Skeletal muscle tissue (tissue), 4 donors: ENCODE measurements around the gene CAMK2N2. TPM values are rescaled to one million over a fixed set of nuclear protein-coding genes. Genes with fewer than 3 reads are reported as not detected.

Experiments
- H3K27ac ChIP-seq: one replicate; pipeline ENCODE4 v1.7.0; 2013; ENCODE audit warnings: mild to moderate bottlenecking, low read depth, low read length, inconsistent platforms
- H3K27me3 ChIP-seq, 3 donors: one replicate each; pipeline ENCODE4 v1.7.0; 2013; ENCODE audit warnings: low read length in 3 of 3; ENCODE audit not compliant: control insufficient read depth in 3 of 3, insufficient read depth in 3 of 3
- H3K36me3 ChIP-seq, 3 donors: one replicate each; pipeline ENCODE4 v1.7.0; 2013; ENCODE audit warnings: low read length in 3 of 3; ENCODE audit not compliant: control insufficient read depth in 3 of 3, insufficient read depth in 3 of 3
- H3K4me1 ChIP-seq, 3 donors: one replicate each; pipeline ENCODE4 v1.7.0; 2013; ENCODE audit warnings: low read length in 3 of 3, mild to moderate bottlenecking in 3 of 3; ENCODE audit not compliant: control insufficient read depth in 3 of 3, insufficient read depth in 3 of 3
- H3K4me3 ChIP-seq, 3 donors: one replicate each; pipeline ENCODE4 v1.7.0; 2013; ENCODE audit warnings: low read length in 3 of 3
- H3K9ac ChIP-seq, 3 donors: one replicate each; pipeline ENCODE4 v1.7.0; 2013; ENCODE audit warnings: low read length in 3 of 3, mild to moderate bottlenecking in 3 of 3, moderate library complexity in 2 of 3, low read depth in 1 of 3
- H3K9me3 ChIP-seq, 3 donors: one replicate each; pipeline ENCODE4 v1.7.0; 2013; ENCODE audit warnings: low read length in 3 of 3; ENCODE audit not compliant: control insufficient read depth in 3 of 3
- total RNA-seq: library from RNA; depleted of rRNA; stranded (reverse); fragments of >200 nt; gene quantifications from one replicate; pipeline ENCODE4 v1.2.3, GENCODE V29; 2014
- donor health status: Osteomylitis.

The CAMK2N2 gene
- total RNA-seq, 1 donor from 2014 or later, result not detected

DNA sequence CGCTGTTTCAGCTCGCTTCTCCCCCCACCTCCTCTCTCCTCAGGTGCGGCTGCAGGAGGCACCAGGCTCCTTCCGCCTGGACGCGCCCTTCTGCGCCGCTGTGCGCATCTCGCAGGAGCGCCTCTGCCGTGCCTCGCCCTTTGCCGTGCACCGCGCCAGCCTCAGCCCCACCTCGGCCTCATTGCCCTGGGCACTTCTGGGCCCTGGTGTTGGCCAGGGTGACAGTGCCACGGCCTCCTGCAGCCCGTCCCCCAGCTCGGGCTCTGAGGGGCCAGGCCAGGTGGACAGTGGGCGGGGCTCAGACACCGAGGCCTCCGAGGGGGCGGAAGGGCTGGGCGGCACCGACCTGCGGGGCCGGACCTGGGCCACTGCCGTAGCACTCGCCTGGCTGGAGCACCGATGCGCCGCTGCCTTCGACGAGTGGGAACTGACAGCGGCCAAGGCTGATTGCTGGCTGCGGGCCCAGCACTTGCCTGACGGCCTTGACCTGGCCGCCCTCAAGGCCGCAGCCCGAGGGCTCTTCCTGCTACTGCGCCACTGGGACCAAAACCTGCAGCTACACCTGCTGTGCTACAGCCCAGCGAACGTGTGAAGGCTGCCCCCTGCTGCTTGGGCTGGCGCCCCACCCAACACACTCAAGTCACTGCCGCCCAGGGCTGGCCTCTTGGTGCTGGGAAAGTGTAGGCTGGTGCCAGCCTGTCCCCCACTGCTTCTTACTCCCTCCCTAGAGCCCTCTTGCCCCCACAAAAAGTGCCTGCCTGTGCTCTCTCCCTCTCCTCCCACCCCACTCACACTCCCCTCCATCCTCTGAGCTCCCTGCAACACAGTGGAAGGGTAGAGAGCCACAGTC is 19.7 kb downstream of the CAMK2N2 start:
- Histone ChIP-seq H3K4me1 (peaks cover 0 to 5% (median 0%) of the 10 kb centered on the region in 3 donors), H3K27ac (no peak overlapping the region), H3K4me3 (no peak overlapping the region), H3K36me3 (peaks cover 35 to 39% (median 39%) of the 10 kb centered on the region in 3 donors), H3K9me3 (no peaks in the 10 kb centered on the region), H3K27me3 (peaks cover 4 to 18% (median 7%) of the 10 kb centered on the region in 3 donors), H3K9ac (no peak overlapping the region)

DNA sequence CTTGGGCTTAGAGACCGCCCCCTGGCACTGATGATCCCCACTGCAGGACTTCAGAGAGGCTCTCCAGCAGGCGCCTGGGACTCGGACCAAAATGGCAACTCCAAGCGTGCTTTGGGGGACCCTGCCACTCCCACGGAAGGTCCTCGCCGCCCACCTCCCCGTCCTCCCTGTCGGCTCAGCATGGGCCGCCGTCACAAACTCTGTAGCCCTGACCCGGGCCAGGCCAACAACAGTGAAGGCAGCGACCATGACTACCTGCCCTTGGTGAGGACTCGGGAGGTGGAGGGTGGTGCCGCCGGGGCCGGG is 20.3 kb downstream of the CAMK2N2 start:
- no peak overlapping the region for H3K27ac ChIP-seq
- H3K4me1 ChIP-seq, result peaks cover 0 to 5% (median 0%) of the 10 kb centered on the region in 3 donors
- peaks cover 5 to 24% (median 7%) of the 10 kb centered on the region in 3 donors for H3K27me3 ChIP-seq
- no peak overlapping the region for H3K4me3 ChIP-seq
- peaks cover 35 to 39% (median 39%) of the 10 kb centered on the region in 3 donors for H3K36me3 ChIP-seq
- no peak overlapping the region for H3K9ac ChIP-seq
- no peaks in the 10 kb centered on the region for H3K9me3 ChIP-seq

DNA sequence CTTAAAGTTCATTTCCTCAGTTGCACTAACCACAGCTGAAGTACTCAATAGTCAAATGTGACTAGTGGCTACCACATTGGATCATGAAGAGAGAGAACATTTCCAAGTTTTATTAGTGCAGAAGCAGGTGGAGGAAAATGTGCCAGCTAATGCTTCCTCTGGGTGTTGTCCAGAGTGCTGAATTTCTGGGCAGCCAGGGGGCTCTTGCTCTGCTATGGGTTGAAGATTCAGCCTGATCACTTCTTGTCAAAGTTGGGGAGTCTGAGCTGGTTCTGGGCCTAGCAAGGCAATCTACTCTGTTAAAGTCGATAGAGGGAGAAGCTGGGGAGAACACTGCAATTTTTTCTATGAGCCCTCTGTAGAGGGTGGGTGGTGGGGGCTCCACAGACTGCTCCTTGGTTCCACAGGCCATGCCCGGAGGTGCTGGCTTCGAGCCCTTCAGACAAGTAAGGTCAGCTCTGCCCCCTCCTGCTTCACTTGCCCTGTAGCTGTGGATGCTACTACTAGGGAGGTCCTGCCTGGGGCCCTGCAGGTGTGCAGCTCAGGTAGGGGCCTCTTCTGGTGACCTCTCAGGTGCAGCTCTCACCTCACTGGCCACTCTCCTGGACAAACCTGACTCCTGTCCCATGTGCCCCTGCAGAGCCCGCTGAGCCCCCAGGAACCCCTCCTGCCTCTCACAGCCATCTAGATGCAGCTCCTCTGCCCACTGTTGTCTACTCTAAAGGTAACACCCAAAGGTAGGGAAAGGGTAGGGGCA is 20.8 kb downstream of the CAMK2N2 start:
- H3K27ac ChIP-seq, result no peak overlapping the region
- H3K9me3 ChIP-seq, result no peaks in the 10 kb centered on the region
- H3K4me3 ChIP-seq, result no peak overlapping the region
- H3K36me3 ChIP-seq, result peaks cover 34 to 38% (median 36%) of the 10 kb centered on the region in 3 donors
- H3K9ac ChIP-seq, result no peak overlapping the region
- peaks cover 0 to 5% (median 0%) of the 10 kb centered on the region in 3 donors for H3K4me1 ChIP-seq
- H3K27me3 ChIP-seq, result peaks cover 5 to 24% (median 7%) of the 10 kb centered on the region in 3 donors

DNA sequence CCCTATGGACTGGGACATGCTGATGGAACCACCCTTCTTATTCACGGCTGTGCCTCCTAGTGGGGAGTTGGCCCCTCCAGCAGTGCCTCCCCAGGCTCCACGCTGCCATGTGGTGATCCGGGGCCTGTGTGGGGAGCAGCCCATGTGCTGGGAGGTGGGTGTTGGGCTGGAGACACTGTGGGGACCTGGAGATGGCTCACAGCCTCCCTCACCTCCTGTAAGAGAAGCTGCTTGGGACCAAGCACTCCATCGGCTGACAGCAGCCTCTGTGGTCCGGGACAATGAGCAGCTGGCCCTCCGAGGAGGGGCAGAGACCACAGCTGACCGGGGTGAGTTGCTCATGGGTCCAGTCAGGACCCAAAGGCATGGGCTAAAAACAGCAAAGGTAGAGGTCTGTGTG is 21.6 kb downstream of the CAMK2N2 start:
- Histone ChIP-seq H3K9me3 (no peaks in the 10 kb centered on the region), H3K4me1 (peaks cover 0 to 5% (median 0%) of the 10 kb centered on the region in 3 donors), H3K4me3 (no peak overlapping the region), H3K27me3 (peaks cover 5 to 24% (median 7%) of the 10 kb centered on the region in 3 donors), H3K9ac (no peak overlapping the region), H3K27ac (no peak overlapping the region), H3K36me3 (peaks cover 25 to 29% (median 27%) of the 10 kb centered on the region in 3 donors)

DNA sequence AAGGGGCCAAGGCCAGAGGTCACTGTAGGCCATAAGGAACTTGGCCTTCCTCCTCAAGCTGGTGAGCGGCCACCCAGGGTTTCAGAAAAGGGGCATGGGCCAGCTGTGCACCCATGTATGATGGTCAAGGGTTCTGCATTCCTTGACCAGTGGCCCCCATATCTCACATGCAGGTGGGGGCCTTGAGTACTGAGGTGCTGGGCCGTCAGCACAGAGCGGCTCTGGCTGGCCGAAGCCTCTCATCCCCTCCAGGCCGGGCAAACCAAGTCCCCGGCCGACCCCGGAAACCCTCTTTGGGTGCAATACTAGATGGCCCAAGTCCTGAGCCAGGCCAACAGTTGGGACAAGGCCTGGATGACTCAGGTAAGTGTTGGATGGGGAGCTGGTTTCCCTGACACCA is 22.1 kb downstream of the CAMK2N2 start:
- Histone ChIP-seq H3K4me1 (peaks cover 0 to 5% (median 0%) of the 10 kb centered on the region in 3 donors), H3K27ac (no peak overlapping the region), H3K9me3 (no peaks in the 10 kb centered on the region), H3K36me3 (peaks cover 20 to 24% (median 22%) of the 10 kb centered on the region in 3 donors), H3K4me3 (no peak overlapping the region), H3K9ac (no peak overlapping the region), H3K27me3 (peaks cover 5 to 24% (median 7%) of the 10 kb centered on the region in 3 donors)

DNA sequence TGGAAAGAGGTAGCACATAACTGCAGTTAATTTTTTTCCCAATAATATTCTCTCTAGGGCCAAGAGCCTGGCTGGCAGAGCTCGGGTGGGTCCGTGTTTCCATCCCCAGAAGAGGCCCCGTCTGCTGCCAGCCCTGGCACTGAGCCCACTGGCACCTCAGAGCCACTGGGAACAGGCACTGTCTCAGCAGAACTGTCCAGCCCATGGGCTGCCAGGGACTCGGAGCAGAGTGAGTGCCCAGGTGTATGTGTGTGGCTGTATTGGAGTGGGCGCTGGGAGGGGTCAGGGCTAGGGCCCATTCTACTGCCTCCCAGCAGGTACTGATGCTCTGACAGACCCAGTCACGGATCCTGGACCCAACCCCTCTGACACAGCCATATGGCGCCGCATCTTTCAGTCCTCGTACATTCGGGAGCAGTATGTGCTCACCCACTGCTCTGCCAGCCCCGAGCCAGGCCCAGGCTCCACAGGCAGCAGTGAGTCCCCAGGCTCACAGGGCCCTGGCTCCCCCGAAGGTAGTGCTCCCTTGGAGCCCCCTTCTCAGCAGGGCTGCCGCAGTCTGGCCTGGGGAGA is 23.0 kb downstream of the CAMK2N2 start:
- Histone ChIP-seq H3K4me3 (no peak overlapping the region), H3K36me3 (peaks cover 11 to 15% (median 13%) of the 10 kb centered on the region in 3 donors), H3K9ac (no peak overlapping the region), H3K9me3 (no peaks in the 10 kb centered on the region), H3K27ac (no peak overlapping the region), H3K27me3 (peaks cover 8 to 27% (median 9%) of the 10 kb centered on the region in 3 donors), H3K4me1 (peaks cover 0 to 5% (median 0%) of the 10 kb centered on the region in 3 donors)

DNA sequence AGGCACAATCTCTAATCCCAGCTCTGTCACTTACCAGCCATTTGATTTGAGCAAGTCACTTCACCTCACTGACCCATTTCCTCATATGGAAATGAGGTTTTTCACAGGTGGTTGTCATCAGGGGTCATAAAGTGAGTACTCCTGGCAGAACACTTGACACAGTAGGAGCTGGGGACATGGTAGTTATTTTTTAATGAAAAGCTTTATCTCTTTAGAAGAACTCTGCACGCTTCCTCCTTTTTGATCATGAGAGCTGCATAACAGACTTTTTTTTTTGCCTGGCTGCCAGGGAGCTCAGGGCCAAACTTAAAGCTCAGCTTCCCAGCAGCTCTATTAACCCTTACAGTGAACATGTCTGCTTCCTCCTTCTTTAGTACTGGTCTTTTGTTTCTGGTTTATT is 23.5 kb downstream of the CAMK2N2 start:
- Histone ChIP-seq H3K27ac (no peak overlapping the region), H3K4me3 (no peak overlapping the region), H3K27me3 (peaks cover 12 to 32% (median 14%) of the 10 kb centered on the region in 3 donors), H3K9me3 (no peaks in the 10 kb centered on the region), H3K36me3 (peaks cover 8 to 10% (median 9%) of the 10 kb centered on the region in 3 donors), H3K9ac (no peak overlapping the region), H3K4me1 (peaks cover 0 to 5% (median 0%) of the 10 kb centered on the region in 3 donors)

DNA sequence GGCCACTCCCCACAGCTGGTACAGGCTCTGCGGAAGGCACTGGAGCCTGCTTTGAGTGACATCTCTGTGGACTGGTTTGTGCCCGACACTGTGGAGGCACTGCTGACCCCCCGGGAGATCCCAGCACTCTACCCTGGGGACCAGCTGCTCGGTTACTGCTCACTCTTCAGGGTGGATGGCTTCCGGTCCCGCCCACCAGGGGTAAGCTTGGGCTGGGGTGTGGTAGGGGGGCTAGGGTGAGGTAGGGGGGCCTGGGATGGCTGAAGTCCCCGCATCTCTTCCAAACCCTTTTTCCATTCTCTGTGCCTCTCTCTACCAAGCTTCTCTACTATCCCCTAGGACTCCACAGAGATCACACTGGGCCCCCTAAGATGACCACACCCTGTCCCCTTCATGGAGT is 24.1 kb downstream of the CAMK2N2 start:
- peaks cover 17 to 38% (median 18%) of the 10 kb centered on the region in 3 donors for H3K27me3 ChIP-seq
- H3K9me3 ChIP-seq, result no peaks in the 10 kb centered on the region
- no peak overlapping the region for H3K9ac ChIP-seq
- peaks cover 0 to 5% (median 0%) of the 10 kb centered on the region in 3 donors for H3K4me1 ChIP-seq
- no peak overlapping the region for H3K27ac ChIP-seq
- H3K4me3 ChIP-seq, result no peak overlapping the region
- H3K36me3 ChIP-seq, result peaks cover 2 to 4% (median 3%) of the 10 kb centered on the region in 3 donors

DNA sequence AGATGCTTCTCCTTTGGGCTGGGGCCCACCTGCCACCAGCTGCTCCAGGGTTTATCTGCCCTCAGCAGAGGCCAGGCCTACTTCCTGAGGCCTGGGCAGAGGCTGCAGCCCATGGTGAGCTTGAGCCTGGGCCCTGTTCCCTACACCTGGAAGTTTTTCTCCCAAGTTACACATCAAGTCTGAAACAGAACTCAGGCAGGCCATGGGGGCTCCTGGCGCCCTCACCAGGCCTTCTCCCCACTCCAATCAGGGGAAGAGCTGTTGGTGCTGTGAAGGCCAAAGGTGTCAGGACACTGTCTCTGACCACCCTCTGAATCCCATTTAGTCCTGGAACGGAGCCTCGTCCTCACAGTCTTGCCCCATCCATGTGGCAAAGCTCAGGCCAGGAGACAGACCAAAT is 24.7 kb downstream of the CAMK2N2 start:
- Histone ChIP-seq H3K9me3 (no peaks in the 10 kb centered on the region), H3K9ac (no peak overlapping the region), H3K36me3 (no peaks in the 10 kb centered on the region), H3K4me3 (no peak overlapping the region), H3K4me1 (peaks cover 0 to under 1% (median 0%) of the 10 kb centered on the region in 3 donors), H3K27me3 (peaks cover 22 to 44% (median 23%) of the 10 kb centered on the region in 3 donors), H3K27ac (no peak overlapping the region)
